Hepatic stellate cell (primary cell): Measurements from ENCODE around the gene EXPH5.
A peak's percentile ranks its signal among the peaks of the same experiment; 100 is the strongest.
"Not testable (repeated sequence)": the region's sequence is repeated elsewhere in the genome, so short reads cannot be mapped to it uniquely, and the experiment has no call there.

Experiments used
- DNase-seq: peaks from one replicate; pipeline ENCODE4 v3.0.0; 2011; ENCODE audit warnings: low spot score

The EXPH5 gene

GRCh38 chr11:108593214-108593922 lies at the start of gene EXPH5:
TSS of gene EXPH5 (minus strand) at chr11:108593768. CDS start at chr11:108593536, 232 bp downstream.
- DNase-seq = peak; percentile 68

DNA sequence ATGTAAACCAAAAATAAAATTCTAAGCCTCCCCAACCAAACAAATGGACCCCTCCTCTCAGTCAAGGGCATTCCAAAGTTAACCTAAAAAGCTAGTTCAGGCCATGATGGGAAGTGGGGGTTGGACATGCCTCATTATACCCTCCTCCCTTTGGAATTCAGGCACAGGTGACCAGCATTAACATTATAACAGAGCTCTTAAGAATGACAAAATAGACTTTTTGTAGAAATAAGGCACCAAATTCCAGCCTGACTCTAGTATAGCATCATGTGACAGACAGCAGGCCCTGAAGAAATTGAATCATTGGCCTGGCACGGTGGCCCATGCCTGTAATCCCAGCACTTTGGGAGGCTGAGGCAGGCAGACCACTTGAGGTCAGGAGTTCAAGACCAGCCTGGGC lies 48.2 kb upstream of the EXPH5 start:
- DNase-seq = not testable (repeated sequence)

- DNase-seq = no peak
Observed at GRCh38 chr11:108639146-108639545, 45.6 kb upstream of the EXPH5 start.

- no peak for DNase-seq
Observed at GRCh38 chr11:108636222-108636621, 42.7 kb upstream of the EXPH5 start.

GRCh38 chr11:108635106-108635505 lies 41.5 kb upstream of the EXPH5 start:
- no peak for DNase-seq

DNA sequence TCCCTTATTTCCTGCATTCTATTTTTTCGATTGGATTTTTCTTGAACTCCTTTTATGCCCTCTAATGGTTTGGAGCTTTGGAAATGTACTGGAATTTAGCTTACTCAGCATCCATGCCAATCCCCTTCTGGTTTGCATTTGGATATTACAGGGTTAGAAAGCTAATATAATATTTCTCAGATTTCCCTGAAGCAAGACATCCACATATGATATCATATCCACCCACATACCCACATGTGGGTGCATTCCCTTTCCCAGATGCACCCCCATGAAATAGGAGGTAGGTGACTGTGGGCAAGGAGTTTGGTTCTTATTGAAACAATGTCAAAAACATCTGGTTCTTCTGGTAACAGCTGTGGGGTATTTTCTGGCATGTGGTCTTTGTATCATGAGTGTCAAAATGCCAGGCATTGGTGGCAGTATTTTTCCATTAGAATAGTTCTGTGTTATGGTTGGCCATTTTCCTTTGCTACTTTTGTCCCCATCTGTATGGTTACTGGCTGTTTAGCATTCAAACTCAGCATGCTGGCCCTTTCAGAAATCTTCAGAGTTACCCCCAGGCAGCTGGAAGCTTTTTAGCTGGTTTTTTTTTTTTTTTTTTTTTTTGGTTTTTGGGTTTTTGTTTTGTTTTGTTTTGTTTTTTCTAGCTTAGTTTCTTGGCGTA lies 38.6 kb upstream of the EXPH5 start:
- no peak for DNase-seq

DNA sequence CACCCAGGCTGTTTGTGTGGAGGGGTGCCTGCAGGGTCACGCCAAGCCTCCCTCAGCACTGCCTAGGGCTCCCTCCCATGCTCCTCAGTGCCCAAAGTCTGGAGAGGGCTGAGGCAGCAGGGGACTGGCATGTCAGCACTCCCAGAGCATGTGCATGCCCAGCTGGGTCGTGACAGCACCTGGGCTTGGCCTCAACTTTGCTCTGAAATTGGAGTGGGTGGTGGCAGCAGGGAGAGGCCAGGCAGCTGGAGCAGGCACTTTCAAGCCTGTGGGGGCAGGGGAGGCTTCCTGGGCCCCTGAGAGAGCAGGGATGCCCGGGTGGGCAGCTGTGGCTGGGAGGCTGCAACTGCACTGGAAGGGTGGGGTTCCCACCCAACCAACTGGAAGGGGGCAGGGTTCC lies 35.7 kb upstream of the EXPH5 start:
- DNase-seq = no peak

GRCh38 chr11:108628812-108629211 lies 35.2 kb upstream of the EXPH5 start:
- DNase-seq = no peak

DNA sequence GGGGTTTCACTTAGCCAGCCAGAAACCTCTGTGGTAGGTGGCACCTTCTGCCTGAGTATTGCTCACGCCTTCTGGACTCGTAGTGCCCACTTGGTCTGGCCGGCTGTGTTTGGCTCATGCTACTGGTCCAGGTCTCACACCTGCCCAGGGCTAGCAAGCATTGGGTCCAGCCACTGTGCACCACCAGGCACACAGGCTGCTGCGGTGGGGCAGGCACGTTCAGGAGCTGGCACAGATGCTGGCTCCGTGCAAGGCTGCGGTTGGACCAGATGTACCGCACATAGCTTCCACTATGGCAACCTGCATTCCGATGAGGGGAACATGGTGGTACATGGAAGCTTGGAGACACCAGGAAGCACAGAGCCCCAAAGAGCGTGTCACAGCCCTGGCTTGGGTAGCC lies 34.8 kb upstream of the EXPH5 start:
- DNase-seq = no peak

- DNase-seq = no peak
Observed at GRCh38 chr11:108624196-108624925, 30.8 kb upstream of the EXPH5 start.

- no peak for DNase-seq
Observed at GRCh38 chr11:108622341-108622740, 28.8 kb upstream of the EXPH5 start.

DNA sequence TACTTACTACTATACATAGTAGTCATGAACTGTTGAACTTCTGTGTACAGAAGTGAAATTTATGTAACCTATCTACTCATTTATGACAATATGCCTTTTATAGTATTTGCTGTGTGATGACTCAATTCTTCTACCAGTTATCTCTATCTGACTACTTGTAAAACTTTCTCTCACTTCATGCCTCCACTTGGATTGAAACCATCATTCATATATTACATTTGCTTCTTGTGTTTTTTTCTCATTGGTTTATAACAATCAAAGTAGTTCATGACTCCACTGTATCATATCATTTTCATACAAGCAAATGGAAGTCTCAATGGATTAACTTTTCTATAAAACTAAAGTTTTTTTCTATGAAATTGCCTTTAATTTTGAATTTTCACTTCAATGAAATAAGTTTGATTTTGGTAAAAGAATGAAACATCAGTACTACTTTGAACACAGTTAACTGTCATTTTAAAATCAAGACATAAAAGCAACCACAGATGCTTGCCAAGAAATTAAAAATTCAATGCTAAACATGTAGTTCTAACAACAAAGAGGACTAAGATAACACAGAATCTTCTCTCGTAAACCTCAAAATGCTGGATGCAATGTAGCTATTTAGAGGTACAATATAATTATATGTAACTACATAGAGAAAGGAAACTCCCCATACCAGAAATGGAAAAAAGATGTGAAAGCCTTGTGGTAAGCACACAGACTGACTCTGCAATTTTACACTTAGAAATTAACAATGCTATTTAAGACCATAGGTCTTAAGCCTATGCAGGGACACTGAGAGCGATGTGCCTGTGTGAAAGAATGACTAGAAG lies 27.6 kb upstream of the EXPH5 start:
- no peak for DNase-seq

GRCh38 chr11:108618529-108618928 lies 25.0 kb upstream of the EXPH5 start:
- DNase-seq = no peak

GRCh38 chr11:108617055-108617454 lies 23.5 kb upstream of the EXPH5 start:
- no peak for DNase-seq

- peak; percentile 13 for DNase-seq
Observed at GRCh38 chr11:108616549-108616948, 23.0 kb upstream of the EXPH5 start.

DNA sequence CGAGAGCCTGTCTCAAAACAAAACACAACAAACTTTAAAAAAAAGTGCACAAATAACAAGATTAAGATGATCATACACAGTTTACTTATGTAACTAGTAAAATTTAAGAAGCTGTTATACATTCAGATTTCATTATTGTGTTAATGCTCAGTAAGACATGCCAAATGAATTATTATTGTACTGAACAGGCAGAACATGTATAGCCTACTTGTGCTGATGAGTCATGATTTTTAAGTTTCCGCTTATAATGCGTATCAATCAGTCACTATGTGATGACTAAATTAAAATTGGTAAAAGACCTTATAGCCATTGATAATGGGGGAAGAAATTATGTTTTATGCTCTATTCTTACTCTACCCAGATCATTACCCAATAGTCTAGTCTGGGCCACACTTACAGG lies 20.5 kb upstream of the EXPH5 start:
- DNase-seq = no peak

DNA sequence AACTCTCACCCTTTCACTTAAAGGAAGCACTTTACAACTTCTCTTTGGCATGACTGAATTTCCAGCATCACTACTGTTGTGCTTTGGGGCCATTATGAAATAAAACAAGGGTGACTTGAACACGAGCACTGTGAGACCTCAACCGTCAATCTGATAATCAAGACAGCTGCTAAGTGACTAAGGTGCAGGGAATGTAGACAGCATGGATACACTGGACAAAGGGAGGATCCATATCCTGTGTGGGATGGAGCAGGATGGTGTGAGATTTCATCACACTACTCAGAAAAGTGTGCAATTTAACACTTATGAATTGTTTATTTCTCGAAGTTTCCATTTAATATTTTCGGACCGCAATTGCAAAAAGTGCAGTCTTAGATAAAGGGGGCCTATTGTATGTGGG lies 16.1 kb upstream of the EXPH5 start:
- no peak for DNase-seq

DNA sequence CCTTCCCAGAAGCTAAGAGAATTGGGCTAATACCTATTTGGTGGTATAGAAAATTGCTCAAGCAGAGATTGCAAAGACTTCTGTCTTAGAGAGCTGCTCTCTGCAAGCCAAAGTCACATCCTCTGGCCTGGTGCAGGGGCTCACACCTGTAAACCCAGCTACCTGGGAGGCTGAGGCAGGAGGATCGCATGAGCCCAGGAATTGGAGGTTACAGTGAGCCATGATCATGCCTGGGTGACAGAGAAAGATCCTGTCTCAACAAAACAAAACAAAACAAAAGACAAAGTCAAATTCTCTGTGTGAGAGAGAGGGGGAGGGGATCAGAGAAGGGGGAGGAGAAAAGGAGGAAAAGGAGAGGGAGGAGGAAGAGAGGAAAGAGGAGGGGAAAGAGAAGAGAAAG lies 15.0 kb upstream of the EXPH5 start:
- DNase-seq = no peak

- no peak for DNase-seq
Observed at GRCh38 chr11:108606495-108607160, 13.1 kb upstream of the EXPH5 start.

- no peak for DNase-seq
Observed at GRCh38 chr11:108606070-108606469, 12.5 kb upstream of the EXPH5 start.

DNA sequence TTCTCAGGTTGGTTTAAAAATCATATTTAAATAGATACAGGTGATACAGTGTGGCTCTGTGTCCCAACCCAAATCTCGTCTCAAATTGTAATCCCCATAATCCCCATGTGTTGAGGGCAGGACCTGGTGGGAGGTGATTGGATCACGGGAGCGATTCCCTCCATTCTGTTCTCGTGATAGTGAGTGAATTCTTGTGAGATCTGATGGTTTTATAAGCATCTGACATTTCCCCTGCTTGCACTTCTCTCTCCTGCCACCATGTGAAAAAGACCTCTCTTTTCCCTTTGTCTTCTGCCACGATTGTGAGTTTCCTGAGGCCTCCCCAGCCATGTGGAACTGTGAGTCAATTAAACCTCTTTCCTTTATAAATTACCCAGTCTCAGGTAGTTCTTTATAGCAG lies 9.2 kb upstream of the EXPH5 start:
- DNase-seq = not testable (repeated sequence)

- no peak for DNase-seq
Observed at GRCh38 chr11:108601150-108601549, 7.6 kb upstream of the EXPH5 start.
